ENCODE data around the gene NTF4.

NTF4 gene

GRCh38 chr19:49064768-49065611 is at the start of gene NTF4:
TSS of gene NTF4 (minus strand) at chr19:49064818. CDS start at chr19:49061997, 2,821 bp downstream.
- peak; percentile 79 for DNase-seq

DNA sequence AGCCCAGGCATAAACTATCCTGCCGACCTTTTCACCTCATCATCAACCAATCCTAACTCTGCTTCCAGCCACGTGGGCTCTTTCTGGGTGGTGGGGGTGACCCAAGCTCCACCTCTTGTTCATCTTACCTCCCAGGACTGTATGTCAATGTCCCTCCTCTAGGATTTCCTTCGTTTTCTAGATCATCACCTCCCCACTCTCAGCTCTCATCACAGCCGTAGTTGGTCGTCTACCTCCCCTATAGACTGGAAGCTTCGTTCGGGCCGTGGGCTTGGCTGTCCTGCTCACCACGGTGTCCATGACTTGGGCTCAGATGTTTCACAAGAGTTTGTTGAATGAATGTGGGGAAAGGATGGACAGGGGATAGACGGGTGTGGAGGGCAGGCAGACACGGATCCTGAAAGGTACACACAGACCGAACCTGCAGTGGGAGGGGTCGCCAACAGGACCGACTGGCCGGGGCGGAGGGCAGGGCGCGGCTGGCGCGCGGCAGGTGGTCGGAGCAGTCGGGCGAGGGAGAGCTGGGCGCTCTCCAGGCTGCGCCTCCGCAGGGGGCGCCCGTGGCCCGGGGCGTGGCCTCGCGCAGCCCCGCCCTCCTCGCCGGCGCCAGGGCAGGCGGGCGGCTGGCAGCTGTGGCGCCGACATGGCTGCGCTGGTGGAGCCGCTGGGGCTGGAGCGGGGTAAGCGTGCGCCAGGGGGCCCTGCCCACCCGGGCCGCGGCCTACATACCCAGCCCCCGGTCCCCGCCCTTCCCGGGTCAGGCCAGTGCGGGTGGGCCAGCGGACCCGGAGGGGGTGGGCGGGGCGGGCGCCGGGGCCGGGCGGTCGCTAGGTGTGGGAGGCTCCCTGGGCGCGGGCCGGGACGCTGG is 49.4 kb upstream of the NTF4 start, which contains the start of gene LIN7B:
LIN7B (plus strand) TSS at position 609 of the 868 bp plus-strand sequence; CDS start at position 644, 35 bp downstream.
- DNase-seq, result peak; percentile 87

- DNase-seq, result no peak
Measured at GRCh38 chr19:49111218-49111998, 46.8 kb upstream of the NTF4 start.

GRCh38 chr19:49110567-49110966 is 45.9 kb upstream of the NTF4 start:
- no peak for DNase-seq

DNA sequence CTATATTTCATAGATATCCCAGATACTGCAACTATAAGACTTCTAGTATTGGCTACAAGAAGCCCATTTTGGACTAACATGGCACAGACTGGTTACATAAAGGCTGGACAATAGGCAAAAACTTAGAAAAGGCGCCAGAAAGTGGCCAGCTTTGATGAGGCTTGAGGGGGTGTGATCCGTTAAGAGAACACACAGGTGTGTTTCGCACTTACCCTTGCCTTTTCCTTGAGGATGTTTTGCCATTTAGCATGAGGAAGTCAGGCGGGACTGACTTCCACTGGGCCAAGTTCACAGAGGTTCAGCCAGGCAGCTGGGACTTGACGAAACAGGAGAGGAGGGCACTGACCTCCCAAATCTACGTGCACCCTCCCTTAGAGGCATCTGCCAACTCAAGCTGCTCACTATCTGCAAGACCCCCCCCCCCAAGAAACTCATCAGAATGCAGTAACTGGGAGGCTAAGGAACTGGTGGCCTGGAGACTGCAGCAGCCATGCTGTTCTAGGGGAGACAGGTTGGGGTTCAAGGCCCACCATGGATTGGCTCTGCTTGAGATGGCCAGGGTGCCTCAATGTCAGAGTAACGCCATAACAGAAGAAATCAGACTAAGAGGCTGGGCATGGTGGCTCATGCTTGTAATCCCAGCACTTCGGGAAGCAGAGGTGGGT is 45.1 kb upstream of the NTF4 start:
- DNase-seq, result no peak

DNA sequence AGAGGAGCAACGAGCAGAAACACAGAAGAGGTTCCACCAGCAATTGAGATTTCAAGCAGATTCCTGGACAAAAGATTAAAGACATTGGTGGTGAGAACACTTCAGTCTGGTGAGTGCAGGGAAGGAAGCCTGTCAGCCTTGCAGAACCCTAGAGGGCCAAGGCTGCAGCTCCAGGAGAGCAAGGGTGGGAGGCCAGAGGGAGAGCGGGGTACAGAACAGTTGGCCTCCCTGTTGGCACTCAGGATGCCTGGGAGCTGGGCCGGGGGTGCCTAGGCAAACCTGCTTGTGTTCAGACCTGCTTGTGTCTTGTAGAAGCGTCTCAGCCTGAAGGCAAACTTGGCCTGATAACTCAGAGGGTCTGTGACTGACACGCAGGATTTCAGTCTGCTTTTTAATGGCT is 44.4 kb upstream of the NTF4 start:
- DNase-seq, result no peak

GRCh38 chr19:49107625-49108459 is 43.2 kb upstream of the NTF4 start:
- DNase-seq, result no peak

DNA sequence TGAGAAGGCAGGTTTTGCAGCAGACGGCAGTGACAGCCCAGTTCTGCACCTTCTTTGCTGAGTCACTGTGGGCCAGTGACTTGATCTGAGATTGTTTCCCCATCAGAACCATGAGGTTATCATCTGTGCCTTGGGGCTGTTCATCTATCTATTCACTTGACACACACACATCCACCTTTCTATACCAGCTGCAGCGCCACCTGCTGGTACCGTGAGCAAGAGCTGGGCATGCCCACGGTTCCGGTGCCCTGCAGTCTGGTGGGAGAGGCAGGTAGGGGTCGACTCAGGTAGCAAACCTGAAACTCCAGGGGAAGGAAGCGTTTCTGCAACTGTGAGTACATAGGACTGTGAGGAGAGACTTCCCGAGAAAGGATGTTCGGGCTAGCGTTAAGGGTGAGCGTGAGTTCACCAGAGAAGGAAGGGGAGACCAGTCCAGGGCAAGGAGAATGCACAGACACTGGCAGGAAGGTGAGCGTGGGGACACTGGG is 42.1 kb upstream of the NTF4 start:
- peak; percentile 73 for DNase-seq

GRCh38 chr19:49104229-49104864 is 39.7 kb upstream of the NTF4 start:
- peak; percentile 64 for DNase-seq

- DNase-seq, result no peak
Measured at GRCh38 chr19:49103331-49104085, 38.9 kb upstream of the NTF4 start.

DNA sequence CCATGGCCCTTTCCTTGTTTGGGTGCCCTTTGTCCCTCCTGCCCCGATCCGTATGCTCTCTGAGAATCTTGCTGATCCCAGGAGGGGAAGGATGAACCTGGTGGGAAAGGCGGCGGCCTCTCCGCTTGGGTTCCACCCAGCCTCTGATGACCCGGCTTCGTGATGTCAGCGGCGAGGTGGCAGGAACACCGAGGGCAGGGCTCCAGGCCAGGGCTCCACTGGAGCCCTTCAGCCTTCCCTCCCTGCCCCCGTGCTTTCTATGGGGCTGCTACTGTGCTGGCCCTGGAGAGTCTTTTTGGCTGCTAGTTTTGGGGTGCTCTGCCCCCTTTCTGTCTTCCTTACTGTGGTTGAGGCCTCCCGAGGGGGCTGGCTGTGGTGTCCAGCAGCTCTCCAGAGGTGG is 37.7 kb upstream of the NTF4 start:
- DNase-seq, result no peak

GRCh38 chr19:49101160-49101559 is 36.5 kb upstream of the NTF4 start:
- DNase-seq, result no peak

GRCh38 chr19:49098795-49099194 is 34.2 kb upstream of the NTF4 start:
- DNase-seq, result no peak

- DNase-seq, result peak; percentile 91
Measured at GRCh38 chr19:49097453-49098288, 33.1 kb upstream of the NTF4 start.

- no peak for DNase-seq
Measured at GRCh38 chr19:49094505-49095482, 30.2 kb upstream of the NTF4 start.

- no peak for DNase-seq
Measured at GRCh38 chr19:49092686-49093085, 28.1 kb upstream of the NTF4 start.

DNA sequence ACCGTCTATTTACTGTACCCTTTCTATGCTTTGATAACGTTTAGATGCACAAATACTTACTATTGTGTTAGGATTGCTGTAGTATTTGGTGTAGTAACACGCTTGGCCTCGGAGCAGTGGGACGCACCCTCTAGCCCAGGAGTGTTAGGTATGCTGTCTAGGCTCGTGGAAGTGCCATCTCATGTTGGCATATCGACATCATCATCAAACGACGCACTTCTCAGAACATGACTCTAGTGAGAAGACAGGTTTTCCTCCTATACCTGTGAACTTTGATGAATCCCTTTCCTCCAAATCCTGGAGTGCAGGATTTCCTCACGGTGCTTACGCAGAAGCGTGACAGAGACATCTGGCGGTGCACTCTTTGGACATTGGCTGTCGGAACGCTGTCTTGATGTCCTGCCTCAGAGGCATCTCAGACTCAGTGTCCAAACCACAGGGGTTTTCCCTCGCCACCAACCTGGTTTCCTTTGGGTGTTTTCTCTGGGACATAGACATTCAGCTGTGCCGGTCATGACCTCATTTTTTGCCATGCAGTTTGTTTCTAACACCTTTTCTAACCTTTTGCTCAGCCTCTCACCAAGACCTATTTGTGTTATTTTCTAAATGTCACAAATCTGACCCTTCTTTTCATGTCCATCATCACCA is 26.9 kb upstream of the NTF4 start:
- DNase-seq, result no peak

All from eye (tissue), 1 donor.